GM12864 (cell line): ENCODE measurements around the gene NELFB.

Experiments
- DNase-seq: peaks from one replicate; pipeline ENCODE4 v3.0.0-alpha.2; 2011; ENCODE audit warnings: low read depth
- H3K4me3 ChIP-seq: 2 replicates; pipeline ENCODE4 v1.5.1; 2011; ENCODE audit warnings: mild to moderate bottlenecking, low read depth, low read length, control low read depth
- CTCF ChIP-seq: IDR thresholded peaks from 2 replicates; pipeline ENCODE4 v1.5.1; 2011; ENCODE audit warnings: low read depth, mild to moderate bottlenecking, moderate library complexity, low read length, control low read depth, inconsistent platforms; ENCODE audit errors: missing control alignments

The NELFB gene

DNA sequence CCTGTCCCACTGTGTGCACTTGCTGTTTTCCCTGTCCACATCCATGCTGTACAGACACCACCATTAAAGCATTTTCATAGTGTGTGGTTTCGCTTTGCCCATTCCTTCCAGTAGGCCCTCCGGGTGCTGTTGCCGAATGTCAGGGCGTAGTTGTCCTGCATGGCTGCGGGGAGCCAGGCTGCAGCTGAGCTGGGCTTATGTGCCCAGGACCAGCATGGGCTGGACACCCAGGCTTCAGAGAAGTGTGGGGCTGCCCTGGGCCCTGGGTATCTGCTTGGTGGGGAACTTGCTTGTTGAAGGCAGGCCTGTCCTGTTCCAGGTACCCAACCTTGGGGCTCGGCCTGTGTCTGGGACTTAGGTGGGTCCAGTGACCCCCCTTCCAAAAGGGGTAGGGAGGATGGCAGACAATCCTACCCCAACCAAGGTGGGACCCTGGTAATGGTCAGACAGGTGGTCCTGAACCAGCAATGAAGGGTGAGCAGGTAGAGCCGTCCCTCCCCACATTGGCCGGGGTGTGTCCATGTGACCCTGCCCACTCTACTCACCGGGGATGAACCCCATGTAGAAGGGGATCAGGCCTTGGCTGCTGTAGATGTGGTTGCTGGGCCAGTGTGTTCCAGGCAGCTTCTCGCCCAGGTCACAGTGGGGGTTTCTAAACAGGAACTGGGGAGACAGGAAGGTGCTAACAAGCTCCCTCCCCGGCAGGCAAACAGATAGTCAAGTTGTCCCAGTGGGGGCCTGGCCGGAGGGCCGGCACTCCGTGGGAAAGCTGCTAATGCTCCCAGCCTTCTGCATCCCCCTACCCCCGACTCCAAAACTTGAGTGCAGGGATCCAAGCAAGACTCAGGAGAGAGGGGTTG, 11.3 kb upstream of the NELFB start:
- DNase-seq, result no peak
- no peak for TF ChIP-seq CTCF
- no peak overlapping the region for H3K4me3 ChIP-seq

GRCh38 chr9:137244486-137245449, 10.4 kb upstream of the NELFB start:
- no peak for DNase-seq
- no peak for TF ChIP-seq CTCF
- no peak overlapping the region for H3K4me3 ChIP-seq

DNA sequence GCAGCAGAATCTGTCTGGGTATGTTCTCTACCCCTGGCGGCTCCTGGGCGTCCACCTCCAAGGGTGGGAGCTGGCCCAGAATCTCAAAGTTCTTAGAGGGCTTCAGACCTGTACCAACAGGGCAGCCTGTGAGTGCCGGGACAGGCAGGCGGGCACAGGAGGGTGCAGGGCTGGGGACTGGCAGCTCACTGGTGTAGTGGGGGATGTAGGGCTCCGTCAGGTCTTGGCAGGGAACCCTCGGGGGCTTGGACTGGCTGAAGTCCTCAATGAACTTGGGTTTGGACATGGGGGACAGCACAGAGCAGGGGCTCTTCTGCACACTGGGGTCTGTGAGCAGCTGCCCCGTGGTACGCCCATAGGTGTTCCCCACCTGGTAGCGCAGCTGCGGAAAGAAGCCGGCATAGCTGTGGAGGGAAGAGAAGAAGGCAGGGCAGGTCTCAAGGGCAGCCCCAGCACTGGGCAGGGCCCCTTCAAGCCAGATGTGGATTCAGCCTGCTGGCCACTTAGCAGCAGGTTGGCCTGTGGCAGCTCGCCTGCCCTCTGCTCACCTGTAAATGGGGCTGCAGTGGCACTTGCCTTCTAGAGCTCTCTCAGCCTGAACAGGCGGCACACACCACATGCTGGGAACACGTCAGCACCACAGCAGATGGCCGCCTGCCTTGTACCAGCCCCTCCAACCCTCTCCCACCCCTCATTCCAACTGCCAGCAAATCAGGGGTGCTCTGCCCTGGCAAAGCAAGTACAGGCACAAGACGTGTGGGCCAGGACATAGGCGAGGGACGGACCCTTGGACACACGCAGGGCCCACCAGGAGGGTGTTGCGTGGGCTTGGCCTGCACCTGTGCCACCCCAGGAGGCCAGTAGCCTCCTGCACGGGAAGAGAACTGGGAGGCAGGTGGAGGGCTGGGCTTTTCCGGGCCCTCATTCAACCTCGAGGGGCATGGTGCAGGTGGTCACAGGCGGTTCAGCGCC, 9.4 kb upstream of the NELFB start:
- no peak for DNase-seq
- no peak for TF ChIP-seq CTCF
- no peak overlapping the region for H3K4me3 ChIP-seq

- no peak overlapping the region for H3K4me3 ChIP-seq
- no peak for DNase-seq
- no peak for TF ChIP-seq CTCF
These were observed 7.8 kb upstream of the NELFB start for GRCh38 chr9:137247135-137247915.

GRCh38 chr9:137247916-137248175, 7.3 kb upstream of the NELFB start:
- no peak for DNase-seq
- H3K4me3 ChIP-seq, result no peak overlapping the region
- TF ChIP-seq CTCF, result no peak
